OCI-M2 (cell line): Measurements from ENCODE around the gene COX19.

Experiments
- DNase-seq: peaks from one replicate; lab custom pipeline; 2025; ENCODE audit not compliant: unreplicated experiment; lab: John Stamatoyannopoulos, UW

Gene COX19

DNA sequence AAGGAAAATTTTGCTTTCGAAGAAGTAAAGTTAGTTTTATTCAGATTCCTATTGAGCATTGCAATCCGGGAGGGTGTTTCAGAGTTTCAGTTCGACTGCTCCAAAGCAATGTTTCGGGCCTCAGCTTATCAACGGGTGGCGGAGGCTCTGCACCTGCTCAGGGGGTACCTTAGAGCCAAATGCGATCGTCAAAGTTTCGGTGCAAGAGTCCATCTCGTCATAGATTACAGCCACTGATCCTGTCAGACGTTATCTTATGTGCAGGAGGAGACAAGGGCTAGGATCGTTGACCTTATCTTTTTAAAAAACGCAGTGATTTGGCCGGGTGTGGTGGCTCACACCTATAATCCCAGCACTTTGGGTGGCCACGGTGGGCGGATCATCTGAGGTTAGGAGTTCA, 3.8 kb upstream of the COX19 start:
- no peak for DNase-seq

DNA sequence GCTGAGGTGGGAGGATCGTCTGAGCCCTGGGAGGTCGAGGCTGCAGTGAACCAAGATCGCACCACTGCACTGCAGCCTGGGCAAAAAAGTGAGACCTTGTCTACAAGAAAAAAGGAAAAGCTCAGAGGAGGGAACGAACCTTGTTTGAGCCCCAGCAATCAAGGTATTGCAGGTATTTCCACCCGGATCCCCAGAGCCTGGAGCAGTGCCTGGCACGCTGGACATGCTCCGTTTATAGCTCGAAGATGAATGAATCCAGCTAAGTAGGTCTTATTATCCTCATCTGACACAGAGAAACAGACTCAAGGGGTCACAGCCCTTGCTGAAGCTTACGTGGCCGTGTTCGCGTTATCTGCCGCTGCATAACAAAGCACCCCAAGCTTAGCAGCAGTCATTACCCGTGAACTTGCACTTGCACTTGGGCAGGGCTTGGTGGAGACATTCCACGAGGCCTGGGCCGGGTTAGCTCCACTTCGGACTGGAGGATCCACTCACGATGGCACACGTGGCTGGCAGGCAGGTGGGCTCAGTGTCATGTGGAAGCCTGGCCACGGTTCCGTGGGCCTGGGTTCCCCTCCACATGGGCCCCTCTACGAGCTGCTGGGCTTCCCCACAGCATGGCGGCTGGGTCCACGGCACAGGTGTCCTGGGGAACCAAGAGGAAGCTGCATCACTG, 3.2 kb upstream of the COX19 start:
- no peak for DNase-seq

DNA sequence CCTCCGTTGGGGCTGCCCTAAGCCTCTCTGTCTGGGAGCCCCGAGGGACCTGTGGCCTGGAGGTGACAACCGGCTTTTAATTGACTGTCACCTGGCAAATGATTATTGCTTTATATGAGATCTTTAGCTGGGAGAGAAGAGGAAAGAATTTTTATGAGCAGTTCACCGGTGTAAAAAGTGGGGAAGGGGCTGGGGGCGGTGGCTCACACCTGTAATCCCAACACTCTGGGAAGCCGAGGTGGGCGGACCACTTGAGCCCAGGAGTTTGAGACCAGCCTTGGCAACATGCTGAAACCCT, 2.6 kb upstream of the COX19 start:
- DNase-seq: no peak

DNA sequence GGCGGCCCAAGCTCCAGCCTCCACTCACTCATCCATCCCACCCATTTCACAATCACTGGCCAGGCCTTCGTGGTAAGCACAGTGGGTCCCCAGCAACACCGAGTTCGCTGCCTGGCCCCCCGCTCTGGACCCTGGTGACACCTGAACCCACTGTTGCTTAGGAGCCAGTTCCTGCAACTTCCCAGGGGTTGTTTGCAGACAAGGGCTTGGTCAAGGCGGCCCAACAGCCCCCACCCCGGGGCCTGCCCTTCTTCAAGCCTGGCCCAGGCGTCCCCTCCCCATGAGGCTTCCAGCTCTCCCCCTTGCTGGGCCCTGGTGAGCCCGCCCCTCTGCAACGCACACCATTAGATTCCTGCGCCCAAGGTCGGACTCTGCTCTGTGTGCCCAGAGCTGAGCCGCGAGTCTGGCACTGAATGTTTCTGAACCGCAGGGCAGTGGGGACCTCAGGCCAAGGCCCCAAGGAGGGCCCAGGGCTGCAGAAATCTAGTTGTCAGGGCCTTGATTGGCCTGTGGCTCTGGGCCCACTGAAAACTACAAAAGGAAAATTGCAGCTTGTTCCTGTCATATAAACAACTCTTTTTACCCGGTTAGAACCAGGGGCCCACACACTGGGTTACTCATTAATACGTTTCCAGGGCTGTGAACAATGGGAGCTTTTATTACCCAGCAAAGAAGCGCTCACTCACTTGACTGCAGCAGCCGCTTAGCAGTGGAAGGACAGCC, 2.1 kb upstream of the COX19 start:
- DNase-seq: no peak

DNA sequence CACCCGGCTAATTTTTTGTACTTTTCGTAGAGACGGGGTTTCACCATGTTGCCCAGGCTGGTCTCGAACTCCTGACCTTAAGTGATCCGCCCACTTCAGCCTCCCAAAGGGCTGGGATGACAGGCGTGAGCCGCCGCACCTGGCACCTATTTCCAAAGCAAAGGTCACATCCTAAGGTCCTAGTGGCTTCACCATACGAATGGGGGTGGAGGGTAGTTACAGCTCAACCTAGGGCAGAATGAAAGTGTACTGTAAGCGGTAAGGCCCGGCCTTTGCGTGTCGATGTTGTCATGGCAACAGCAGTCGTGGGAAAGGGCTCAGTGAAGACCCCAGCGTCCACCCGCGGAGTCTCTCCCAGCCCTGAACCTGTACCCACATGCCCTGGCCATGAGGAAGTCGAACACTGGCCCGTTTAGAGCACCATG, 1.6 kb upstream of the COX19 start:
- no peak for DNase-seq

DNA sequence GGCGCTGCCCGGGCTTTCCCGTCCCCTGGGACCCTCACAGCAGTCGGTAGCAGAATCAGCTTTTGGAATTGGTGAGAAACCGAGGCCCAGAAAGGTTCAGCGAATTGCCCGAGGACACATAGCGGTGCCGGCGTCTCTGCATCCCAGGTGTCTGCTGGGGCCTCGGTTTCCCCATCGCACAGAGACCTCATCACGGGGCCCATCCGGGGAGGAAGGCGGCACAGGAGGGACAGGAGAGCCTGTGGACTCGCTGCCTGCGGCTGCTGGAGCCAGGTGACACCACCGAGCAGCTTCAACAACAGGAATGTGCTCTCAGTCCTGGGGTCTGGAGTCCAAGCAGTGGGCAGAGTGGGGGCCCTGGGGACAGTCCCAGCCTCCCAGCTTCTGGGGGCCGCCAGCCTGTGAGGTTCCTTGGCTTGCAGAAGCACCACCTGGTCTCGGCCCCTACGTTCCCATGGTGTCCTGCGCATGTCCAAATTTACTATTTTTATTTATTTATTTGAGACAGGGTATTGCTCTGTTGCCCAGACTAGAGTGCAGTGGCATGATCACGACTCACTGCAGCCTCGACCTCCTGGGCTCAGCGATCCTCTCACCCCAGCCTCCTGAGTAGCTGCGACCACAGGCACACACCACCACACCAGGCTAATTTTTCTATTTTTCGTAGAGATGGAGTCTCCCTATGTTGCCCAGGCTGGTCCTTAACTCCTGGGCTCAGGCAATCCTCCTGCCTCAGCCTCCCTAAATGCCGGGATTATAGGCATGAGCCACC, 539 bp upstream of the COX19 start:
- no peak for DNase-seq

DNA sequence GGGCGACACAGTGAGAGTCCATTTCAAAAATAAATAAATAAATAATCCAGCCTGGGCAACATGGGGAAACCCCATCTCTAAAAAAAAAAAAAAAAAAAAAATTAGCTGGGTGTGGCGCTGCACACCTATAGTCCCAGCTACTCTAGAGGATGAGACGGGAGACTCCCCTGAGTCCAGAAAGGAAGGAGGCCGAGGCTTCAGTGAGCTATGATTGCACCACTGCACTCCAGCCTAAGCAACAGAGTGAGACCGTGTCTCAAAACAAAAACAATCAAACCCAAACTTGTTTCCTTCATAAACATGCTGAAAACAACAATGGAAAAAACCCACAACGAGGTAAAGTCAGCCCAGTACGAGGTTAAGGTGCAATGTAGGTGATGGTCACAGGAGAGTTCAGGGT, 1.2 kb downstream of the COX19 start:
- DNase-seq: no peak

DNA sequence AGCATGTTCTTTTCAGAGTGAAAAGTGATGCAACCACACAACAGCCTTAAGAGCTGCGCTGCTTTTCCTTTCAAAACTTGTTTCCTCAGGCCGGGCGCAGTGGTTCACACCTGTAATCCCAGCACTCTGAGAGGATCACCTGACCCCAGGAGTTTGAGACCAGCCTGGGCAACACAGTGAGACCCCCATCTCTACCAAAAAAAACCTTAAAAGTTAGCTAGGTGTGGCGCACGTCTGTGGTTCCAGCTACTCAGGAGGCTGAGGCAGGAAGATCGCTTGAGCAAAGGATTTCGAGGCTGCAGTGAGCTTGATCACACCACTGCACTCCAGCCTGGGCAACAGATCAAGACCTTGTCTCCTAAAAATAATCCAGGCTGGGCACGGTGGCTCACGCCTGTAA, 2.0 kb downstream of the COX19 start:
- DNase-seq: no peak

DNA sequence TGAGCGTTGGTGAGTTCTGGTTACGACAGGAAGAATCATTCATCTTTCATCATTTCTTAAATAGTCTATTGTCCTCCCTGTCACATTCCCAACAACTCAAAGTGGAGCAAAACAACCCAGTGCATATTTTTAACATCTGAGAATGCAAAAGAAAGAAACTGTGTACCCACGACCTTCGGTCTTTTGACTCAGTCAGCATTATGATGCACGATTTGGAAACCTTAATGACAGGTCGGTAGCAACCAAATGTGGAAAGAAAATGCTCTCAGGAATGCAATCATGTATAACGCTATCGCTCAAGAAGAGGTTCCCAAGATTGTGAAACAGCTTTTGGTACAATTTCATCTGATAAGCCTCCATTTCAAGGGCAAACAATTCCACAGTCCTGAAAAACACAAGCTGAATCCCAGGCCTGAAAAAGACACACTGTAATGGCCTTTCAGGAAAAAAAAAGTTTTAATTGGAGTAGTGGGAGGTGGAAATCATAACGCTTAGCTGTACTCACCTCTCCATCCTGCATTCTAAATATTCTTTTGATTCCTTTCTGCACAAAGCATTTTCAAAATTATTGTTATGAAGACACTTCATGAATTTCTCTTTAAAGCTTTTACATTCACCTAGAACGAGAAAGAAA, 2.6 kb downstream of the COX19 start:
- DNase-seq: no peak

DNA sequence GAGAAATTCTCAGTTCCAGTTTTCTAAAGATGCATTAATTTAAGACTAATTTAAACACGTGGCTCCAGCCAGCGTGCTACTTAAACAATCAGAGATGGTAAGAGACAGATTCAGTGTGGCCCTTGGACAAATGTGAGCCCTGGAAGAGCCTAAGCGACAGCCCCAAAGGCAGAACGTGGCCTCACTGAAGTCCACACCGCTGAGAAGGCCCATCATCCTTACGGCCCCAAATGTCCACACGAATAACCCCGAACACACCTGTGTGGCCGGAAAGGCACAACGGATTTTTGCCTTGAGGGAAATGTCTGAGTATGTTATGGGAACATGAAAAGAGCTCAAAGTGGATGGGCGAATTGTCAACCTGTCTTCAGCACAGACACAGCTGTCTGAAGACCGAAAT, 3.2 kb downstream of the COX19 start:
- no peak for DNase-seq

DNA sequence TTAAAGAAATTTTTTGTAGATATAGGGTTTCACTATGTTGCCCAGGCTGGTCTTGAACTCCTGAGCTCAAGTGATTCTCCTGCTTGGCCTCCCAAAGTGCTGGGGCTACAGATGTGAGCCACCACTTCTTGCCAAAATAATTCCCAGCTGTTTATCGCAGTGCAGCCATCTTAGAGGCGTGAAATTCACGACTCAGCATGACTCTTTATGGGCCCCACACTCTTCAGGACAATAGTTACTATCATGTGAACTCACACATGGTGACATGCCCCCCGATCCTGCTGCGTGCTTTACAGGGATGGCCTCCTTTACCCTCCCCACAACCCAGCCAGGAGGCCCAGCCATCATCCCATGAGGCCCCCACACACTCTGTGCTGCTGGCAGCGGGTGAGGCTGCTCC, 4.6 kb downstream of the COX19 start:
- no peak for DNase-seq

DNA sequence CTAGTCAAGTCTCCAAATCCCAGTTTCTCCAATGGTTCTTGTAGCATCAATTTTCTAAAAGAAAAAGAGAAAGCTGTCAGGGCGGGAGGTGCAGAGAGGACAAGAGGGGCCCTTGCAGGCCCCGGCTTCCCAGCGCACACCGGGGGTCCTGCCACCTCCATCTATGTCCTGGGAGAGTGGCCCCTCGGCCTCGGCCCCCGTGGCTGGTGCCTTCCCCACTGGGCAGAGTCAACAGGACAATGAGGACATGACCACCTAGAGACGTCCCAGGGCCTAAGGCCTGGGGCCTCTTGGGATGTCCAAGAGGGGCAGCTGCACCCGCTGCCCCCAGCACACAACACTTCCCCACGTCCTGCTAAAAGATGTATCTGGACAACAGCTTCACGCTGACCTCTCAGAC, 5.9 kb downstream of the COX19 start:
- DNase-seq: no peak

DNA sequence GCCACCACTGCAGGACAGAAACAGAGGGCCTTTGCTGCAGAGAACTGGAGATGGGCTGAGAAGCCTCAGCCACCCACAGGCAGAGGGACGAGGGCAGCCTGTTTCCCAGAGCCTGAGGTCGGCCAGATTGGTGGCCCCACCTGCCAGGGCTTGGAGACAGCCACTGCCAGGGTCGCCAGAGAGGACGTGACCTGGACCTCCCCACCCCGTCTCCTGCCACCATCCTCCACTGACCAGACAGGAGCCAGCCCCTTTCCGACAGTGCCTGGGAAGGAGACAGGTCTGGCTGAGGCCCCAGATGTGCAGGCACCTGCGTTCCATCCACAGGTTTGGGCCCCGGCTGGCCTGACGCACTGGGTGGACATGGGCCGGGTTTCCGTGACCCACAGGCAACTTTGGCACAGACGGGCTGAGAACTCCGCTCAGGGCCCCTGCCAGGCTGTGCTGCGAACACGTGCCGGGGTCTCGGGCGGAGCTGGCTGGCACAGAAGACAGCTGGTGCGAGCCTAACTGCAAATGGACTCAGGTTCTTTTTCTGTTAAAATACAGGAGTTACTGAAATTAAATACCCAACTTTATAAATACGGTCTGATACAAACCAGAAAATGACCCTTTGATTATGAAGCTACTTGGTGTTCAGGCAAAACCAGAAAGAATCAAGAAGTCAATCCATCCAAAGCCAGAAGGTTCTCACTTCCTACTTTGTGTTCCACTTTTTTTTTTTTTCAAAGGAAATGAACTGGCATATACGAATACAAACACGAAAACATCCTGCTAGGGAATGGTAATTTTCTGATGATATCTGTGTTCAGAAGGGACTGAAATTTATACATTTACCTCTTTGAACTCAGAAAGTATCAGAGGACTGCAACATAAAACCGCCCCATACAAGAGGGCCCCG, 6.9 kb downstream of the COX19 start:
- no peak for DNase-seq

DNA sequence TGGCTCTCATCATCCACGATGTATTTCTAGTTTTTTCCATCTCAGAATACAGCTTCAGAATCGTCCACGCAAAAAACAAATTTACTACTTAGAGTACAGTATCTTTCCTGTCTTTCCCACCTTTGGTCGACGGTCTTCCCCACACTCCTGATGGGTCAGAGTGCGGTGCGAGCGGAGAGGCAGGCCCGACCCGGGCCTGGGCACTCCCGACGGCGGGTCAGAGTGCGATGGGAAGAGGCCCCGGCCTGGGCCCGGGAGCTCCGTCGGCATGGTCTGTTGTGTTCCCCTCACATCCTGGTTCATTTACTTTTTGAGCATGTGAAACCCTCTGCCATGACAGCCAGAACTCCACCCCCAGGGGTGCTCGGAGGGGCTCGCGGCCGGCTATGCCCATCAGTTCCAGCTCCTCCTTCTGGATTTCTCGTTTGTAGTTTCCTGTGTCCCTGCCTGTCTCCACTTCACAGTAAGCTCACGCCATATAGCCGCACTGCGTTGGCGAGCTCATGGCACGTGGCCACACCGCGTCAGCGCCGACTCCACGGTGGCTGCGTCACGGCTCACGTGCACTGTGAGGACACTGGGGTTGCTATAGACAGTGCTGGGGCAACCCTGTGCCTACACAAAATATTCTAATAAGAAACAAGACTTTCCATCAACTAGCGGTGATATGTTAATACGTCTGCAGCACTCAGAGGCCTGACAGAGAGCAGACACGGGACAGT, 7.8 kb downstream of the COX19 start:
- DNase-seq: no peak

DNA sequence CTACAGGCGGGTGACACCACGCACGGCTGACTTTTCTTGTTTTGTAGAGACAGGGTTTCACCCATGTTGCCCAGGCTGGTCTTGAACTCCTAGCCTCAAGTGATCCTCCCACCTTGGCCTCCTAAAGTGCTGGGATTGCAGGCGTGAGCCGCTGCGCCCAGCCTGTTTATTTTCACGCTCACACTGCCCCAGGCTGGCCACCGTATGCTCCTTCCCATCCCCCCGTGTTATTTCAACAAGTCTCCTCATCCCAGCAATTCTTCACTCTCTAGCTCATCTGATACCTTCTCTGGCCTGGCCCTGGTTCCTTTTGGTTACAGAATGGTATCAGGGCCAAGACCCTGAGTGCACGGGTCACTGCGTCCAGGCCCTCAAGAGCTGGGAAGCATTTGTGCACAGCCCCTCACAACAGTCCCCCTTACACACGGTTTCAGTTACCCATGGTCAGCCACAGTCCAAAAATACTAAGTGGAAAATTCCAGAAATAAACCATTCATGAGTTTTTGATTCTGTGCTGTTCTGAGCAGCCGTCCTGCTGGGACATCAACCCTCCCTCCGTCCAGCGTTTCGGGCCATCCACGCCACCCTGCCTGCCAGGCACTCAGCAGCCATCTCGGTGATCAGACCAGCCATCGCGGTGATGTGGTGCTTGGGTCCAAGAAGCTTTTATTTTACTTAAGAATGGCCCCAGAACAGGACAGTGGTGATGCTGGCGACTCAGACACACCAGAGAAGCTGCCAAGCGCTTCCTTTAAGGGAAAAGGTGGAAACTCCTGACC, 8.9 kb downstream of the COX19 start:
- DNase-seq: no peak

DNA sequence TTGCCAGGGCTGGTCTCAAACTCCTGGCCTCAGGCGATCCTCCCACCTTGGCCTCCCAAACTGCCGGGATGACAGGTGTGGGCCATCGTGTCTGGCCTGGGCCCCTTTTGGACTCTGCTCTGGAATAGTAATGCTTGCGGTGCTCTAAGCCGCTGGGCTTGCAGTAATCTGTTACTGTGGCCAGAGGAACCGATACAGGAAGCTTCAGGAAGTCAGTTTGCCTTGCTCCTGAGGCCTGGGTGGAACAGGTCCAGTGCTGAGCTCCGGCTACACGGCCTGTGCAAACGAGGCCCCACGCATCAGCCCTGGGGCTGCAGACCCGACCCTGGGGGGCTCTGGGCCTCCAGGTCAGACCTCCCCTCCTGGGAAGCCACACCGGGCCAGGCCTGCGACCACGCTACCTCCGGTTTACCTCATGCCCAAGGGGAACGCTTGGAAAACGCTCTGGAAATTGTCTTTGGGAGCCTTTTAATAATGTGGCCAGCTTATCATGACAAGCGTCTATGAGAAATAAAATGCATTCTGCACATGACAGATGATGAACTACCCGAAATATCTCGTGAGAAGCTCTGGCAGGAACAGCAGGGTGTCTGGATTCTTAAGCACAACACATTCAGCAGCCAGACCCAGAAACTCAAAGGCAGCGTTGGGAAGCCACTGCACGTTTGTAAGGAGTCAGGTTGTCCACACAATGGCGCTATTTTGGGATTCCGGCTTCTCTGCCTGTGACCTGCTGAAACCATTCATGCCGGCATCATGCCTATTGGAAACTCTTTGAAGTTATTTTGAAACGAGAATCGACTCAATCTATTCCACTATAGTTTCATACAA, 10.7 kb downstream of the COX19 start:
- no peak for DNase-seq

DNA sequence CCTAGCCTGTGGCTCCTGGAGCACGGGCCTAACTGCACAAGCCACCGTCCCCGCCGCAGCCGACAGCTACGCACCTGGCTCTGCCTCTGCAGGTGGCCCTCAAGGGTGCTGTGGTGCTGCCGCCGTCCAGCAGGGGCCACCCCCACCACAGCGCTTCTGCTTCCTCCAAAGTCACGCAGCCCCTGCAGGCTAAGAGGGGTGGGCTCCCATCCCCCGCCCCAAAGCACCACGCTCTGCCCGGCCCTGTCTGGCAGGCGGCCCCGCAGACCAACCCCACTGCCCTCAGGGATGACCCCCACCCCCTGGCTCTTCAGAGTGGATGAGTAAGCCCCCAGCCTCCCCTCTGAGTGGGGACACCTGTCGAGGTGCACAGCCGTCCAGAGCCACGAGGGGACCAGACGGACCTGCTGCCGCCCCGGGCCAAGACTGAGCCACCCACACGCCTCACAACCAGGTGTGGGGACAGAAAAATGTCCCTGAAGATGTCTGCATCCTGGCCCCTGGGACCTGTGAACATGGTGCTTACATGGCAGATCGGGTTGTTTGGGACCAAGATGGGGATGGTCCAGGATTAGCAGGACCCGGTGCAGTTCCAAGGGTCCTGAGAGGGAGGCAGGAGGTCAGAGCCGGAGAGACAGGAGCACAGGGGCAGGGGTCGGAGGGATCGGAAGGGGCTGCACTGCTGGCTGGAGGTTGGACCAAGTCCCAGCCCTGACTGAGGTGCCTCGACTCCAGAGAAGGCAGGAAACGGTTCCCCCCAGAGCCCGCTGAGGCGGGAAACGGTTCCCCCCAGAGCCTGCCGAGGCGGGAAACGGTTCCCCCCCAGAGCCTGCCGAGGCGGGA, 11.9 kb downstream of the COX19 start:
- no peak for DNase-seq
